Embryonic facial prominence (tissue), 1 donor: ENCODE measurements around the gene ADCY1.

Experiments used
- DNase-seq: peaks from one replicate; pipeline ENCODE4 v3.0.0-alpha.2; 2016; ENCODE audit errors: extremely low spot score

The ADCY1 gene

DNA sequence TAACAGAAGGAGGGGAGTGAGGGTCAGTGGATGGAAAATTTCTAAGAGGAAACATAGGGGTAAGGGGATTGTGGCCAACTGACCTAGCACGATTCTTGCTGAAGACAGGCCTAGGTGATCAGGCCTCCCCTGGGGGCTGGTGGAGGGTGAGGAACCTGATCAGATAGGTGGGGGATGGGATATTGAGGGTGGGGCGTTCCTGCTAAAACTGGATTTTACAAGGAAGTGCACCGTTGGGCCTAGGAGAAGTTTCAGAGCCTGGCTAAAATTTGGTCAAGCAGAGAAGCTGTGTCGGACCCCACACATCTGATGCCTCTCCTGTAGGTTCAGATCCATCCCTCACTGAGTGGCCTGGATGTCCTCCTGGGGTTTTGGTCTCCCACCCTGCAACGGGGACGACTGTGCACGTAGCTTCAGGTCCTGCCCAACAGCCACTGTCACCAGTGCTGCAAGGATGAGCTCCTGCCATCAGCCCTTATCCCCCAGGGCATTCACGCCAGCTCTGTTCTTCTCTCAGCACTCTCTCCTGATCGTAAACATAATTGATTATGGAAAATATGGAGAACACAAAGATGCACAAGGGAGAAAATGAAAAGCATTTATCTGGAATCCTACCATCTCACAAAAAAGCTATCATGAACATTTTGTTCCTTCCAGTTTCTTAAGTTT is 89.9 kb downstream of the ADCY1 start:
- no peak for DNase-seq

DNA sequence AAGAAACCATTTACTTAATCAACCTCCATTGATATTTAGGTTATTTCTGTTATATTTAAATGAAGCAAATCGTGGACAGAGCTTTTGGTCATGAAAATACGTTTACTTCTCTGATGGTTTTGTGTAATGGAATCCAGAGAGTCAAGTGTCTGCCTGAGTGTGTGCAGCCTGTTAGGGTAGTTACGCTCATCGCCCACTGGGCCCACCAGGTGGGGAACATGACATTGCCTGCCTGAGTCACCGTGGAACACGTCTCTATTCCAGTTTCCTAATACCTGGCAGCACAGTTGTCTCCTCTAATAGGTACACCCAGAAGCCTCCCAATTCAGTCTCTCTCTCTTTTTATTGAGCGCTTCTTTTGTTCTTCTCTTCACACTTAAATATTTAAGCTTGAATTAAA is 91.0 kb downstream of the ADCY1 start:
- DNase-seq, result no peak

DNA sequence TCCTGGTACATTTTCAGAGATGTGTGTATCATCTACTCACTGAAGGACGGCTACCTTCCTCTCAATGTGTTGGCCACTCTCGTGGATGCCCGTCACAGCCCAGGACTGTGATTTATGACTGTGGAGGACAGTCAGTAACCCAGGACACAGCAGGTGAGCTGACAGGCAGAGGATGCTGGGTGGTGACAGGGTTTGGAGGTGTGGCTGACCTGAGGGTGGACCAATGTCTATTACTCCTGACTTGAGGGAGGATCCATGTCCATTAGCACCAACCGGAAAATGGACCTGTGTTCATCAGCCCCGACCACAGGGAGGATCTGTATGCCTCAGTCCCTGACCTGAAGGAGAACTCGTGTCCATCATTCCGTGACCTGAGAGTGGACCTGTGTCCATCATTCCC is 96.1 kb downstream of the ADCY1 start:
- no peak for DNase-seq

DNA sequence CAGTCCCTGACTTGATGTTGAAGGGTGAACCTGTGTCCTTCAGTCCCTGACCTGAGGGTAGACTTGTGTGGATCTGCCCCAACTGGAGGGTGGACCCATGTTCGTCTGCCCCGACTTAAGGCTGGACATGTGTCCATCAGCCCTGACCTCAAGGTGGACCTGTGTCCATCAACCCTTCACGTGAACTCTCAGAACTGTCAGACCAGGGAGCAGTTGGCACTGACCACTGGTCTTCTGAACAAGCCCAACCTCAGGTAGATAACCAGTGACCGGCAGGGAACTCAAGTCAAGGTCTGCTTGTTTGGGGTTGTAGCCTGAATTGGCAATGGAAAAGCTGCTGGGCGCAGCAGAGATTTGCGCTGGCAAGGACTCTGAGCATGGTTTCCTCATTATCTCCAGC is 96.5 kb downstream of the ADCY1 start:
- DNase-seq, result no peak

DNA sequence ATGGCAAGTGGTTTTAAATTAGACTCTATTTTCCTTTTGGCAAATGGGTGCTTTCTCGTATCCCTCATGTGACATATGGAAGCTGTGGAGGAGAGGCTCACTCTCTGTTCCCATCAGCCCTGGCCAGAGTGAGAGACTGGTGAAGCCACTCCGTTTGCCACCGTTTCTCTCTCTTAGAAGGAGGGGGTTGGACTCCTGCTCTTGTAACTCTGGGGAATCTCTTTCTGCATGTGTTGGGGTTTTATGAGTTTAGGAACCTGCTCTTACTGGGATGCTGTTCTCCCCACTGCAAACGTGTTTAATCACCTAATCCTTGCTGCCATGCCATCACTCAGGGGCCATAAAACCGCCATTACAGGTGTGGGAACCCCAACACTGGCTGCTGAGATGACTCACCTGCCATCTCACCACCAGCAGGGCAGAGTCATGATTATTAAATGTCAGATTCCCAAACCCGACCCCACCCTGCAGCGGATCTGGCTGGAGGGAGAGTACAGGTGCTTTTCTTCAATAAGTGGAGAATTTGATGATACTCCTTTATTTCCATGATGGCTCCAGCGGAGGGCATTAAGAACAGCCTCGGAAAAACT is 103.2 kb downstream of the ADCY1 start:
- no peak for DNase-seq

DNA sequence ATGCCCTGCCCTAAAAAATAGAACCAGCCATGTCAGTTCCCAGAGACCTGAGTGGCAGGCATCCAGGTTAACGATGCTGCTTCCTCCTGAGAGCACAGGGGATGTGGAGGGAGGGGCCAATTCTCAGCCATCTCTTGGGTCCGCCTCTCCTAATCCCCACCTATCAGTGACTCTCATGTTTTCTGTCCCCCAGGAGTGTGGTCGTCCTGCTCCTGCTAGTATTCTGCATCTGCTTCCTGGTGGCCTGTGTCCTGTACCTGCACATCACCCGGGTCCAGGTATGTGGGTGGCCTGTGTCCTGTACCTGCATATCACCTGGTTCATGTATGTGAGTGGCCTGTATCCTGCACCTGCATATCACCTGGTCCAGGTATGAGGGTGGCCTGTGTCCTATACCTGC is 105.3 kb downstream of the ADCY1 start:
- no peak for DNase-seq

DNA sequence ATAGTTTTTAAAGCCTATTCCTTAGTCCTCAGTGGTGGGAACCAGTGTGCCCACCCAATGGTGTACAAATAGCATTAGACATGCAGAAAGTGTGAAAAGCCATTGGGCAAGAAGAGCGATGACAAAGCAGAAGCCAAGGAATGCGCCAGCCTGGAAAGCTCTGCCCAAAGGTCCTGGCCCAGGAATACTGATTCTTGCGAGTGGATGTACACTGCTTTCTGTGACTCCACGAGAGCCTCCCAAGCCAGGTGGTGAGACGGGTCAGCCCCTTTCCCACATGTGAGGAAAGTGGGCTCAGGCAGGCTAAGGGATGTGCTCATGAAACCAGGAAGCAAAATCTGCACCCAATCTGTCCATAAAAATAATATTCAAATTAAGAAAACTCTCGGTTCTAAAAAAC is 106.6 kb downstream of the ADCY1 start:
- DNase-seq, result no peak

DNA sequence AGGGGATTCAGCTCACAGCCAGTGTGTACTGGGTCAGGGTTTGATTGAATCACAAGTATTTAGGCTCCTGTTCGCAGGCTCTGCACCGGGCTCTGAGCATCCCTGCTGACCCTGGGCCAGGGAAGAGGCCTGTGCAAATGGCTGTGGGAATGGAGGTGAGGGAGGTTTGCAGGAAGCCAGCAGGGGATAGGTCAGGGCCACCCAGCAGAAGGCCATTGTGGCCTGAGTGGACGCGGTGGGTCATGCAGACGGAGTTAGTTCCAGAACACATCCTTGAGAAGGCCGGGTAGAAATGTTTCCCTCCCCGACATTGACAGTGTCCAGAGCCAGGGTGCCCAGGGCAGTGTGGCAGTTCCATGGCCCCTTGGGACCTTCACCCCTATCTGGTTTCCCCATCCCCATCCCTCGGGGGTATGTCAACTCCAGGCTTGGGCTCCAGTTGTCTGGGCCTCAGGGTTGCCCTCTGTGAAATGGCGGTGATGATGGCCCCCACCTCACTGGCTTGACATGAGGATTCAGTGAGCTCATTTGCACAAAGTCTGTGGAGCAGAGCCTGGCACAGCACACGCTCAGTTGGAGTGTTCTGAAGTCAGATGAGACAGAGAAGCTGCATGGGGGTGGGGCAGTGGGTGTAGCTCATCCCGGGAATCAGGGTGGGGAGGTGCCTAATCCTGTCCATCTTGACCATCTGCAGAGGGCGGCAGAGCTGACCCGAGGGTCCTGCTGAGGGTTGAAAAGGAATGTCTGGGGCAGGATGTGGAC is 107.6 kb downstream of the ADCY1 start:
- DNase-seq, result no peak

DNA sequence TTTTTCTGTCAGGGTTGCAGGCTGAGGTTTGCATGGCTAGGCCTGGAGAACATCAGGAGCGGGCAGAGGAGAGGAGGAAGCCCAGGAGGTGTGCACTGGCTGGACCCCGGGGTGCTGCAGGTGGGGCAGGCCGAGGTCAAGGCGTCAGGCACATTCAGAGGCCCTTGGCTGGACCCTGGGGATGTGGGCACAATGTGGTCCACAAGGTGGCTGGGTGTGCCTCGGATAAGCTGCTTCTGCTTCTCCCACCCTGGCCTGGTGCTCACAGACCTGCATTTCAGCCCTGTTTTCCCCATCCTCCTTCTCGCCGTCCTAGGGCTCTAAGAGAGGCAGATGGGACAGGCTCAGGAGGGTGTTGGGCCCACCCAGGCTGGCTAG is 108.2 kb downstream of the ADCY1 start:
- DNase-seq, result no peak

DNA sequence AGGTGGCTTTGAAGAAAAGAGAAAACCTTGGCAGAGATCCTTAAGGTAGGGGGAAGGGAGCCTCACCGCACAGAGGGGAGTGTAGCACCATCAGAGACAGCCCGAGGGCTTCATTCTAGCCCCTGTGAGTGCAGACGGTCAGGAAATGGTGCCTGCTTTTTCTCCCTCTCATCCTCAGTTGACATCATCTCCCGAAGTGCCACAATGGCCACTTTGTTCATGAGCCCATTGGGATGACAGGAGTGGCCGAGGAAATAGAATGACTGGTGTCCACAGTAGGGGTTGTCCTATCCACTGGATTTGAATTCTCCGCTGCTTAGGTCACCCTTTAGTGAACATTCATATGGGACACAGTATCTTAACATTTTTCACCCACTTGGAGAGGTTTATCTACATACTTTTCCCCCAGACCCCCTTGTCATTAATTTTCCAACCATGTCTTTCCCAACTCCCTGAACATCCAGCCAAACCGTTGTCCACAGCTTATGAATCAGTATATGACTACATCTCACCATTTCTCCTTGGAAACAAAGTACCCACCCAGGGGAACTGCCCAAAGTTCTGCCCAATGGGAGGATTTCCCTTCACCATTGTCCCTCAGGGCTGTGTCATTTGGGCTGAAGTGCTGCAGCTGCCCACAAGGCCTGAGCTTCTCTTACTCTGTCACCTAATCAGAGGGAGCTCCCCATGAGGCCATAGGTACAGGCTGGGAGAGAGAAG is 108.8 kb downstream of the ADCY1 start:
- no peak for DNase-seq

DNA sequence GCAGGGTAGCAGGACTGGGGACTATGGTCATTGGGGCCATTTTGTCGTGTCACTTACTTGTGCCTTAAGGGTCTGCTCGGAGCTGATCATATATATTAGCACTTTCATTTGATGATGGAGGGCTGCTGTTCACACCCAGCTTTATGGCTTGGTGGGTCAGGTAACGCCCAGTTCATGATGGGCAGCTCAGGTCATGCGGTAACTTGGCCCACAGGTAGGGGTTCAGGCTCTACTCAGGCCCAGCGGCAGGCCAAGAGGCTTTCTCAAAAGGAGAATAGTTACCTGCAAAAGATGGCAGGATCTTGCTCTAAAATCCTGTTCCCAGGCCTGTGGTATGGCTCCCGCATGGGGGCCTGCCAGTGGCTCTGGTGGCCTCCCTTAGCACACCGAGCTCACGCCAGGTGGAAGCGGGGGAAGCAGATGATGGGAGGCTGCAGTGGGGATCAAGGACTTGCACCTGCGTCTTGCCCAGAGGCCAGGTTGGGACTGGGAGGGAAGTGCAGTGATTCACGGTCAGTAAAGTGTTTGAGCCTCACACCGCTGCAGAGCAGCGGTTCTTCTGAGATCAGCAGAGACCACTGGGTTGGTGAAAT is 109.5 kb downstream of the ADCY1 start:
- no peak for DNase-seq

DNA sequence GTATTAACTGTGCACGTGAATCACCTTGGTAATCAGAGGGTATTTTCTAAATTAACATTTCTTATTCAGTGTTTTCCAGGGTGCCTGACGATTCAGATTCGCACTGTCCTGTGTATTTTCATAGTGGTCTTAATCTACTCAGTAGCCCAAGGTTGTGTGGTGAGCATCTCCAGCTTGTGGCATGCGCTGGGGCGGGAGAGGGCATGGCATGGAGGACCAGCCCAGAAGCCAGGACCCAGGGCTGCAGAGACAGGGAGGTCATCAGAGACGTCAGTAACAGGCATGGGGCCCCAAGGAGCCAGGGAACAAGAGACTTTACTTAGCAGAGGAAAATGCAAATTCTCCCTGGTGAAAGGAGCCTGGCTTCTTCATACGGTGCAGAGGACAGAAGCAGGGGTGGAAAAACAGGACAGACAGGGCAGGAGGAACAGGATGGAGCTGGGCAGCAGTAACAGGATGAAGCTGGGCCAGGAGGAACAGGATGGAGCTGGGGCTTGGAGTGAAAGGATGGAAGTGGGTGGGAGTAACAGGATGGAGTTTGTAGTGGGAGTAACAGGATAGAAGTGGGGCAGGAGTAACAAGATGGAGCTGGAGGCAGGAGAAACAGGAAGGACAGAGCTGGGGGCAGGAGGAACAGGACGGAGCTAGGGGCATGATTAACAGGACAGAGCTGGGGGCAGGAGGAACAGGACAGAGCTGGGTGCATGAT is 110.9 kb downstream of the ADCY1 start:
- no peak for DNase-seq

DNA sequence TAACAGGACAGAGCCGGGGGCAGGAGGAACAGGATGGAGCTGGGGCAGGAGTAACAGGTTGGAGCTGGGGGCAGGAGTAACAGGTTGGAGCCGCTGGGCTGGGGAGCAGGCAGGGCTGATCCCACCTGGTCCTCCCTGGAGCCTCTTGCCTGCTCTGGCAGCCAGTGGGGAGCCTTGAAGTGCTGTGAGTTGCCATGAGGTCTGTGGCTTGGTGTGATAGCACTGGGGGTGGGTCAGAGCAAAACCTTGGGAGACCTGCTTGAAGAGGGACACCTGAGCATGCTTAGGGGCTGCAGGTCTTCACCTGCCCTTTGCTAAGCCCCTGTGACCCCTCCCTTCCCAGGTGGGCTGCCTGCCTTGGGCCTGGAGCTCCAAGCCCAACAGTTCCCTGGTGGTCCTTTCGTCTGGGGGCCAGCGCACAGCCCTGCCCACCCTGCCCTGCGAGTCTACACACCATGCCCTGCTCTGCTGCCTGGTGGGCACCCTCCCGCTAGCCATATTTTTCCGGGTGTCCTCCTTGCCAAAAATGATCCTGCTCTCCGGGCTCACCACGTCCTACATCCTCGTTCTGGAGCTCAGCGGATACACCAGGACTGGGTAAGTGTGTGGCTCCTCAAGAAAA is 111.6 kb downstream of the ADCY1 start:
- no peak for DNase-seq

DNA sequence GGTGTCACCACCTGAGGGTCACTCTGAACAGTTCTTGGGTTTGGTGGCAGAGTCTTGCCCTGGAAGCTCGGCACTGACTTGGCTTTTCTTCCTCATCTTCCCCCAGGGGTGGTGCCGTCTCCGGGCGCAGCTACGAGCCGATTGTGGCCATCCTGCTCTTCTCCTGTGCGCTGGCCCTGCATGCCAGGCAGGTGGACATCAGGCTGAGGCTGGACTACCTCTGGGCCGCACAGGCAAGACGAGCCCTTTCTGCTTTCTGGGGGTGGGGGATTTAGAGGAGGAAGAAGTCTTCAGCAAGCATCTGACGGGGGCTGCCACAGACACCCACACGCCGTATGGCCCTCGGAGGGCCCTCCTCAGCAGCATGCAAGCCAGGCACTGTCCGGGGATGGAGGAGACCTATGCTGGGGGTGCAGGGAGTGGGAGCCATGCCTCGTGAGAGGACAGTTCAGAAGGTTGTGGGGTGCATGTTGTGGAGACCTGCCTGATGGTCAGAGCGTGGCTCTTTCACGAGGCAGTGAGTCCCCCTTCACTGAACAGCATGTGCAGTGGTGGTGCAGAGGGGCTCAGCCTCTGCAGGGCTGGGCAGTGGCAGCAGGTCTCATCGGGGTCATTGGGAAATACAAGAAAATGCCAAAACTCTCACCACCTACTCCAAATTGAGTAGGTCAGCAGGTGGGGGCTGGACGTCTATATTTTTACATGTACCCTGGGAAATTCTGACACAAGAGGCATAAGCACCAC is 112.4 kb downstream of the ADCY1 start:
- DNase-seq, result no peak

DNA sequence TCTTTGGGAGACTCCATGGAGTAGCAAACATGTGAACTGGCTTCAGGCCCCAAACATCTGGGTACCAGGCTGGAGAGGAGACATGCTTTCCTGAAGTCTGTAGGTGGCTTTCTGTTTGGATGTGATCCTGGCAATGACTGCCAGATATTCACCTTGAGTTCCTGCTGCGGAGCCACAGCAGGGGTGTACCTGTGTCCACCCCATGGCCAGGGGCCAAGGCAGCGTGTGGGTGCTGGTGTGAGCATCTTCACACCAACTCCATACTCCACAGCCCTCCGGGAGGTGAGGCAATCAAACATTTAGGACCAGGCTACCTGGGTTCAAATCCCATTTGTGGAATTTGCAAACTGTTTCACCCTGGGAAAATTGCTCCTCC is 113.0 kb downstream of the ADCY1 start:
- no peak for DNase-seq

DNA sequence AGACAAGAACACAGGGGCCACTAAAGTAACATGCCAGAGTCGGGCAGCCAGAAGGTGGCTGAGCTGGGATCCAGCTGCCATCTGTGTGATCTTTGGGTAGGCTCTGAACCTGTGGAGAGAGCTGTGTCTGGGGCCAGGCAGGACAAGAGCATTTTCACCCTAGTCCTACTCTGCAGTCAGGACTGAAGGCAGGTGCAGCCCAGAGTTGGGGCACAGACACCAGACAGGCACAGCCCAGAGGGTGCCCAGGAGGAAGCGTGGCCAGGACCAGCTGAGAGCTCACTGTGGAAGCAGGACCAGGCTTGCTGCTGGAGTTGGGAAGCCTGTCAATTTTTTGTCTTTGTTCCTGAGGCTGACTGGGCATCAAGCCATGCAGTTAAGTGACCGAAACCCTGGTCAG is 113.6 kb downstream of the ADCY1 start:
- no peak for DNase-seq

DNA sequence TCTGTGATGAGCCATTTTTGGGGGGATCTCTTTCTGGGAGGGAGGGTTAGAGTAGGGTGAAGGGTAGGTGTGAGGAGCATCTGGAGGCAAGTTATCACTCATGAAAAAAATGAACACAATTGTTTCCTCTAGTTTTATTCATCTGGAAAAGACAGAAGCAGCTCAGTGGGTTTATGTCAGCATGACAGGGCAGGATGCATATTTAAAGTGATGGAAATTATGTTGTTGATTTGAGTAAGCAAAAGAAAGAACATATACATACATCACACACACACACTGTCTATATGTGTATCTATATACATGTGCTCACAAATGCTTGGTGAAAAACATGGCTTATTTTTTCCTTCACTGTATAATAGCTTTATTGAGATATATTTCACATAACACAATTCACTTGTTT is 114.2 kb downstream of the ADCY1 start:
- no peak for DNase-seq

DNA sequence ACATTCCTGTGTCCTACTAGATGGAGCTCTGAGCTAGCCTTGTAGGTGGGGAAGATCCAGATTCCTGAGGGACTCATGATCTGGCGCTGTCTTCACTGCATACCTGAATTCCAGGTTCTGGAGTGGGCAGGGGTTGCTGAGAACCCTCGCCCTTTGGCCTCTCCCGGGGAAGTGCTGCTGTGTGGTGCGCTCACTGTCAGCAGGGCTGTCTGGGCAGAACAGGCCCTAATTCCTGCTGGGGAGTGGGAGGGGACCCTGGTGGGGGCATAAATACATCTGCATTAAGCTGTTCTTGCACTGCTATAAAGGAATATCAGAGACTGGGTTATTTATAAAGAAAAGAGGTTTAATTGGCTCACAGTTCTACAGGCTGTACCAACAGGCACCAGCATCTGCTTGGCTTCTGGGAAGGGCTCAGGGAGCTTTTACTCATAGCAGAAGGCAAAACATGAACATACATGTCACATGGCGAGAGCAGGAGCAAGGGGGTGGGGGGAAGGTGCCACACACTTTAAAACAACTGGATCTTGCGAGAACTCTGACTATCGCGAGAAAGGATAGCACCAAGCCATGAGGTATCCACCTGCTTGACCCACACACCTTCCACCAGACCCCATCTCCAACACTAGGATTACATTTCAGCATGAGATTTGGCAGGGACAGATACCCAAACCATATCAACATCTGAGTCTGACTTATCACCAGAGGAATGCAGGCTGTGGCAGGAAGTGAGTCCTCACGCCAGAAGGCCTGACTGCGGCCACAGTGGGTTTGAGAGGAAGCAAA is 115.0 kb downstream of the ADCY1 start:
- no peak for DNase-seq
